ENCODE data around the gene ZNRF3.

Gene ZNRF3

DNA sequence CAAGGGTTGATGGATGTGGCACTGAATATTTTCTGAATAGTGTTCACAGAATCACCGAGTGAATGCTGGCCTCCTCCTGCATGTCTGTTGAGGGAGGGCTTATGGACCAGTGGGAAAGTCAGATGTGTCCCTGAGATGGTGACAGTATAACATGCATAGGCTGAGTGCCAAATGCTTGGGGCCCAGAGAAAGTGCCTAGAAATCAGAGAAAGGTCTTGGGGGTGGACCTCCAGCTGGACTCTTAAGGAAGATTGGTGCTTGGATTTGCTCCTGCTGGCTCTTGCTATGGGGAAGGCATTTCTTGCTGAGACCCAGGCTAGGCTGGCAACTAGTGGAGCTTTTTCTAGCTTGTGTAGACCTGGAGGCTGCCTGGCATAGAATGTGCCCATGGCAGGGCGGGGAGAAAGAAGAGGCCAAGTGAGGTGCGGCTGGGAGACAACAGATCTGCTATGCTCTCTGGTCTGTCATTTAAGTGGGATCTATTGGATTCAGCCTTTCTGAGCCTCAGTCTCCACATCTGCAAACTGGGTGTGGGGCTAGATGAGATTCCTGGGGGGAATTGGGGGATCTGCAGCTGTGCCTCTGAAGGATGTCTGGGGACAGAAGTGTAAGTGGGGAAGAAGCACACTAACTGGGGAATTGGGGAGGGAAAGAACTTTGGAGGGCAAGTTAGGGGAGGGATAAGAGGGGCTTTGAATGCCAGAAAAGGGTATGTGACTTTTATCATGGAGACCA is 27.4 kb downstream of the ZNRF3 start:
- DNase-seq = no peak

- no peak for DNase-seq
These were observed 27.9 kb downstream of the ZNRF3 start for GRCh38 chr22:28911304-28911690.

- DNase-seq = no peak
These were observed 28.7 kb downstream of the ZNRF3 start for GRCh38 chr22:28911777-28912669.

GRCh38 chr22:28914201-28914600 is 30.8 kb downstream of the ZNRF3 start:
- no peak for DNase-seq

GRCh38 chr22:28915969-28916368 is 32.6 kb downstream of the ZNRF3 start:
- no peak for DNase-seq

GRCh38 chr22:28917747-28918549 is 34.6 kb downstream of the ZNRF3 start:
- DNase-seq = peak; percentile 38

DNA sequence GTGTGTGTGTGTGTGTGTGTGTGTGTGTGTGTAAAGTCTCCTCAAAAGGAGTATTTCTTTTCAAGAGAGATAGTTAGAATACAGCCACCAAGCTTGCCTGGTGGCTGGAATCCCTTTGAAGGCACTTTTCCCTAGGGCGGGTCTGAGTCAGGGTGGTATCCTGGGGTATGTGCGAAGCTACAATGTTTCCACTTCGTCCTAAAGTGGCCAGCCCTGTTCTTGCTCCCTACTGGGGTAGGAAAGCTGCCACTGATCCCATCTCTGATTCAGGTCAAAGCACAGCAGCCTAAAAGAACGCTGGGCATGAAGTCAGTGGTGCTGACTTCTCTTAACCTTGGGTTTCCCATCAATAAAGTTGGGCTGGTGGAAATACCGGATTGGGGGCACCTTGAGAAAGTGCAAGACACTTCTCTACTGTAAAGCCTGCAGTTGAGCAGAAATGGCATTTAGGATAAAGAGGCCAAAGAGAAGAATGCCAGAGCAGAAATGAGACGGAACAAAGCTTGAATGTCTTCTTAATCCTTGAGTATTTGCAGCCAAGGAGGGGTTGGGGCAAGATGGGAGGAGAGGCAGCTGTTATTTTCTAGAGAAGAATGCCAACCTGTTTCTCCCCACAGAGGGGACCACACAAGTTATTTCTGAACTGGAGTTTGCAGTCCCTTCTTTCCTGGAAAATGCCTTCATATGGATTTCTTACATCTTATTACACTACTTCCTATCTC is 35.3 kb downstream of the ZNRF3 start:
- DNase-seq = no peak

GRCh38 chr22:28920757-28921584 is 37.6 kb downstream of the ZNRF3 start:
- DNase-seq = no peak

DNA sequence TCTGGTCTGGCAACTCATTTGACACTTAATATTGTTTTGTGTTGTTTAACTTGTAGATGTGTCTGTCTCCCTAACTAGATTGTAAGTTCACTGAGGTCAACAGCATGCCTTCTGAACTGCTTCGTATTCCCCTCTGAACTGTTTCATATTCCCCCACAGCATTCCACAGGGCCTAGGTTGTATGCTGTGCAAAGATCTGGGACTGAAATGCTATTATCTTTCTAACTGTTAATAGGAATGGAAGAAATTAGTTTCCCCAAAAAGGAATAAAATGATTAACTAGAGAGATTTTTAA is 38.2 kb downstream of the ZNRF3 start:
- DNase-seq = no peak

DNA sequence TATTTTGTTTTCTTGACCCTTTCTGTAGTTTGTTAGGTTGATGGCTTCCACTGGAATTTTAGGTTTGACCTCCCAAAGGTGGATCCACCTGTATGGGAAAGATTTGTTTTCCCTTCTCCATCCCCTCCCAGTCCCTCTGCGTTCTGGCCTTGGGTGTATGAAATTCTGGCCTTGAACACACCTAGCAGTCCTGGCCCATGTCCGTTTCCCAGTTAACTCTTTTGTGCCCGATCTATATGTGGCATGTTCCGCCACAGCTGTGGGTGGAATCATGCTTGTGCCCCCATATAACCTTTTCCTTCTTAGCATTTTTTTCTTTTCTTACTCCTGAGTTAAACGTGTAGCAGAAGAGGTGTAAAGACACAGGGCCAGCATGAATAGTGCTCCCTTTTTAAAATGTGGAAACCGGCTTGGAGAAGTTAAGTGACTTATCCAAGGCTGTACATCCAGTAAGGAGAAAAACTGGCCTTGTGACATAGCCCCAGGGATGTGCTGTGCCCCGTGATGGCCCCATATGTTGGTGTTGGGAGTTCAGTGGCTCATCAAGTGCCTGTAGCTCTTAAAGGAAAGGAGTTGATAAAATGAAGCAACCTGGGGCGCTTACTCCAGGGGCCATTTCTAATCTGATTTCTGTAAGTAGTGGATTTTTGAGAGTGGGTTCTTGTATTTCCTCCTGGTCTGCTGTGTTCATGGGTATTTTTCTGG is 39.3 kb downstream of the ZNRF3 start:
- DNase-seq = no peak

DNA sequence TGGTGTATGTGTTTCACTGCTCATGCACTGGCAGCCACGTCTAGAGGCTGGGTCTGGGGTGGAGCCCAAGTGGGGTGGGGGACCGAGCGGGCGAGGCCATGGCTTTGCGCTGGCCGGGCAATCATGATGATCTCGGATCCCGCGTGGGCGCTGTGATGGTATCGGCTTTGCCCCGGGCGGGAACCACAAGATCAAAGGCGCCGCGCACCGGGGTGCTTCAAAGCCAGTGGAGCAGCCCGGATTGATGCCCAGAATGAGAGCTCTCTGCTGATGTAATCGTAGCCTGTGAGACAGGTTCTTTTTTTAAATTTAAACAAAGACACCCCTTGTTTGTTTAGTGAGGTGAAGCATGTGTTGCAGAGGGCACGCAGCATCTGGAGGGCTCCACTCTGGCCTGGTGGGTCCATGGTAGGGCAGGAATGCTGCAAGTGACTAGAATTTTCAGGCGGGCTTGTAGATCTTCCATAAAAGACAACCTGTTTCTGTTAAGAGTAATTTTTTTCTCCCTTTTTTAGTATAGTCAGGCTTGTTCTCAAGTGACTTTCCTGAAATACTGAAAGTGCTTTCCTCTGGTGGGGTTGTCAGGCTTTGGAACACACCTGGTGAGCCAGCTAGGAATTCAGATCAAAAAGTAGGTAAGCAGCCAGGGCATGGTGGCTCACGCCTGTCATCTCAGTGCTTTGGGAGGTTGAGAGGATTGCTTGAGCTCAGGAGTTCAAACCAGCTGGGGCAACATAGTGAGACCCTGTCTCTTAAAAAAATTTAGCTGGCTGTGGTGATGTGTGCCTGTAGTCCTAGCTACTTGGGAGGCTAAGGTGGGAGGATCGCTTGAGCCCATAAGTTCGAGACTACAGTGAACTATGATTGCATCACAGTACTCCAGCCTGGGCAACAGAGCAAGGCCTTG is 40.7 kb downstream of the ZNRF3 start:
- DNase-seq = peak; percentile 83

GRCh38 chr22:28925916-28926315 is 42.5 kb downstream of the ZNRF3 start:
- DNase-seq = no peak

GRCh38 chr22:28927630-28928029 is 44.3 kb downstream of the ZNRF3 start:
- DNase-seq = no peak

DNA sequence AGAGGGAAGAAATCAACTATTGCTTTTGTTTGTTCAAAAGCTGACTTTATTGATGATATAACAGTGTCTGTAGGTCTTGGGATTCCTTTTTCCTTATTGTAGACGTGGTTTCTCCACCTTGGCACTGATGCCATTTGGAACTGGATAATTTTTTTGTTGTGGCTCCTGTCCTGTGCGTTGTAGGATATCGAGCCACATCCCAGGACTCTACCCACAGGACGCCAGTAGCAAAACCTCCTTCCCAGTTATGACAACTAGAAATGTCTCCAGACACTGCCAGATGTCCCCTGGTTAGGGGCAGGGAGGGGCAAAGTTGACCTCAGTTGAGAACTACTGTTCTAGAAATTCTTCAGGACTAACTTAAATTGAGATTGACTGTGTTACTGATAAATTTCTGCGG is 45.8 kb downstream of the ZNRF3 start:
- DNase-seq = no peak

- no peak for DNase-seq
These were observed 47.1 kb downstream of the ZNRF3 start for GRCh38 chr22:28930357-28931007.

DNA sequence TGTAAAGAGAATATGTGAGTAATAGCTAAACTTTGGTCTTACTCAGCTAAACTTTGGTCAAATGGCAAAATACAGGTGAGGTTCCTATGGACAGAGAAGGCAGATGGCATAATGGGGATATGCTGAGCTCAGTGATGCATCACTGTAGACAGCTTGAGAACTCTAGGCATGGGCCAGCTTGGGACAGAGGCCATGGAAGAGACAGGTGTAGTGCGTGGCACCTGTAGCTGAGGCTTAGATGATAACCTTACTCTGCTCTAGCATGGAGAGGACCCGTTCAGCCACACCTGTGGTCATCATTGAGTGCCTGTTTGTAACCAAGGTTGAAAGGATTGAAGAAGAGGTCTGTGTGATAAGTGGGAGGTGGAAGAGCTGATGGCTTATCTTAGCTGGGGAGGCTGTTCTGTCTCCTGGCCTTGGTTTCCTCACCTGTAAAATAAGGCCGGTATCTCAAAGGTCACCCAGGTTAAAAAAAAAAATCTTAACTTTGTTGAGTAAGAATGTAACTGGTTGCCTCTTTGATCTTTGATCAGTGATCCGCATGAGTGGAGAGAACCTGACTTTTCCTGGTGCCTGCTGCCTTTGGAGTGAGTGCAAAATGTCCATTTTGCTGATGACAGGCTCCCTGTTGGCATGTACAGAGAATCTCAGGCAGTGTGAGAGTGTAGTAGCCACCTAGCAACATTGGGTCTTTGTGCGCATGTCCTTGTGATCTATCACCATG is 48.6 kb downstream of the ZNRF3 start:
- DNase-seq = no peak

- no peak for DNase-seq
These were observed 49.9 kb downstream of the ZNRF3 start for GRCh38 chr22:28933321-28933720.

DNA sequence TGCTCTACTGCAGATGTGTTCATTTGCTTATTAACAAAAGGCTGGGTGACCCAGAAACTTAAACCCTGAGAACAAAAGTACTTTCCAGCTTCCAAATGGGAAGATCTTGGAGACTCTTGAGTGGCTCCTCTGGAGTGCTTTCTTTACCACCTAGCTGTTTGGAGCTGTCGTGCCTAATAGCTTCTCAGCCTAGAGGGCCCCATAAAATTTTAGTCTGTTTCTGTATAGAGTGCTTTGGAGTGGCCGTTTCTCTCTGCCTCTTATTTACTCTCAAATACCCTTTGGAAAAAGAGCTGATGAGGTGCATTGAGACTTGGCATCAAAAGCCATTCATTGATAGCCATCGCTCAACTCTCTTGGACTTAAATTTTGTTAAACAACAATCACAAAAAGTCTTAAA is 50.7 kb downstream of the ZNRF3 start:
- peak; percentile 77 for DNase-seq

- DNase-seq = no peak
These were observed 51.8 kb downstream of the ZNRF3 start for GRCh38 chr22:28935140-28935539.

Data from NCI-H1092 treated with DMSO at 0.1 percent for 48 hours (cell line).